ENCODE results near the gene PCBP1.
"Not testable (repeated sequence)": the region's sequence is repeated elsewhere in the genome, so short reads cannot be mapped to it uniquely, and the experiment has no call there.

The PCBP1 gene

GRCh38 chr2:70091816-70092215 is 4.5 kb downstream of the PCBP1 start:
- H3K4me3 ChIP-seq (ENCODE audit: low read depth, low read length), result no peak overlapping the region
- no peak for TF ChIP-seq CTCF (IDR thresholded peaks at IDR 0.05; ENCODE audit: borderline replicate concordance, insufficient read depth, low read depth, low read length)

DNA sequence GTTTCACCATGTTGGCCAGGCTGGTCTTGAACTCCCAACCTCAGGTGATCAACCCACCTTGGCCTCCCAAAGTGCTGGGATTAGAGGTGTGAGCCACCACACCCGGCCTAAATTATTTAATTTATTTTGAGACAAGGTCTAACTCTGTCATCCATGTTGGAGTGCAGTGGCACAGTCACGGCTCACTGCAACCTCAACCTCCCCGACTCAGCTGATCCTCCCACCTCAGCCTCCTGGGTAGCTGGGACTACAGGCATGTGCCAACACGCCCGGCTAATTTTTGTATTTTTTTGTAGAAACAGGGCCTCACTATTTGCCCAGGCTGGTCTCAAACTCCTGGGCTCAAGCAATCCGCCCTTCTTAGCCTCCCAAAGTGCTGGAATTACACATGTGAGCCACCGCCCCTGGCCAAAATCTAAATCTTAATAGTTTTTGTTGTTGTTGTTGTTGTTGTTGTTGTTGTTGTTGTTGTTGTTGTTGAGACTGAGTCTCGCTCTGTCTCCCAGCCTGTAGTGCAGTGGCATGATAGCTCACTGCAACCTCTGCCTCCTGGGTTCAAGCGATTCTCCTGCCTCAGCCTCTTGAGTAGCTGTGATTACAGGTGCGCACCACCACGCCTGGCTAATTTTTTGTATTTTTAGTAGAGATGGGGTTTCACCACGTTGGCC is 5.4 kb downstream of the PCBP1 start:
- H3K4me3 ChIP-seq (ENCODE audit: low read depth, low read length), result not testable (repeated sequence)

DNA sequence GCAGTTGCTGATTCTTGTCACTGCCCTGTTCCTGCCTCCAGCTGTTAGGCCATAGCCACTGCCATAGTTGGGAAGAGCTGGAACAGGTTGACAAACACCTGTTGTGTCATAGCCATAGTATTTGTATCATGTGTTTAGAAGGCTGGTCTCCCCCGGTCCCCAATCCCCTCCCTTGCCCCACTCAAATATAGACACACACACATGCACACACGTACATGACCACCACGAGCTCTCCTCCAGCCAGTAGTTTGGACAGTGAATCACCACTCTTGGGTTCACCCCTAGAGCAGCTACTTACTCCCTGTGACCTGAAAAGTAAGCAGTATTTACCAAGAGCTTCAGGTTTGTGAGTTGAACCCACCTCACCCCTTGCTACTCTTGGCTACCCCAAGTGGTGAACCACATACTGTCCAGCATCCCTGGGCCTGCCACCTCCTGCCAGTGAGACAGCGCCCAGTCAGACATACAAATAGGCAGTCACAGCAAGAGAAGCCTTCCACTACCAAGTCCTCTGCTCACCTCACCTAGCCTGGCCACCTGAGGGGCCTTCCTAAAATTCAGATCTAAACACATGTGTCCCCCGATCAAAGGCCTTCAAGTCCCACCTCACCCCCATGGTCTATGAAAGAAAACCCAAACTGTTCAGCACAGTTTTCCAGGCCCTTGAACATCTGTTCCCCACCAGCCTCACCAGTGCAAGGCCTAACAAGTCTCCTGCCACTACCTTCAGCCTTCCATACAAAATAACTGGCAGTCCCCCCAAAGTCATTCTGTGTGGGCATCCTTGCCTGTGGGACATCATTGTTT is 7.1 kb downstream of the PCBP1 start:
- H3K4me3 ChIP-seq (ENCODE audit: low read depth, low read length), result no peak overlapping the region
- TF ChIP-seq CTCF (IDR thresholded peaks at IDR 0.05; ENCODE audit: borderline replicate concordance, insufficient read depth, low read depth, low read length), result no peak

- no peak overlapping the region for H3K4me3 ChIP-seq (ENCODE audit: low read depth, low read length)
- no peak for TF ChIP-seq CTCF (IDR thresholded peaks at IDR 0.05; ENCODE audit: borderline replicate concordance, insufficient read depth, low read depth, low read length)
Observed at GRCh38 chr2:70094978-70095719, 7.9 kb downstream of the PCBP1 start.

- no peak overlapping the region for H3K4me3 ChIP-seq (ENCODE audit: low read depth, low read length)
- TF ChIP-seq CTCF (IDR thresholded peaks at IDR 0.05; ENCODE audit: borderline replicate concordance, insufficient read depth, low read depth, low read length), result no peak
Observed at GRCh38 chr2:70095720-70096670, 8.7 kb downstream of the PCBP1 start.

GRCh38 chr2:70098032-70098431 is 10.8 kb downstream of the PCBP1 start:
- no peak for TF ChIP-seq CTCF (IDR thresholded peaks at IDR 0.05; ENCODE audit: borderline replicate concordance, insufficient read depth, low read depth, low read length)
- H3K4me3 ChIP-seq (ENCODE audit: low read depth, low read length), result no peak overlapping the region

- no peak for TF ChIP-seq CTCF (IDR thresholded peaks at IDR 0.05; ENCODE audit: borderline replicate concordance, insufficient read depth, low read depth, low read length)
- H3K4me3 ChIP-seq (ENCODE audit: low read depth, low read length), result no peak overlapping the region
Observed at GRCh38 chr2:70099270-70099669, 12.0 kb downstream of the PCBP1 start.
